Measurements from ENCODE around the gene OR2J3. TPM values are rescaled to one million over a fixed set of nuclear protein-coding genes. Genes with fewer than 3 reads are reported as not detected.
"Not testable (repeated sequence)": the region's sequence is repeated elsewhere in the genome, so short reads cannot be mapped to it uniquely, and the experiment has no call there.

Gene OR2J3
- total RNA-seq, 1 experiment from 2014 or later = not detected

GRCh38 chr6:29137724-29138123 lies 29.9 kb downstream of the OR2J3 start:
- Histone ChIP-seq H3K4me3 (no peak overlapping the region), H3K36me3 (no peaks in the 10 kb centered on the region), H3K9me3 (replicated peaks) (no peaks in the 10 kb centered on the region), H3K27ac (no peak overlapping the region), H3K27me3 (replicated peaks) (no peaks in the 10 kb centered on the region; the same call in 1 of the 2 replicates), H3K4me1 (replicated peaks) (no peaks in the 10 kb centered on the region)
- DNase-seq (ENCODE audit: low read depth in 1 of 2, low spot score in 2 of 2) = no peak

GRCh38 chr6:29141606-29142005 lies 33.7 kb downstream of the OR2J3 start:
- Histone ChIP-seq H3K4me1 (replicated peaks) (no peaks in the 10 kb centered on the region), H3K27me3 (replicated peaks) (no peaks in the 10 kb centered on the region; the same call in 1 of the 2 replicates), H3K27ac (no peak overlapping the region), H3K9me3 (replicated peaks) (no peaks in the 10 kb centered on the region), H3K36me3 (no peaks in the 10 kb centered on the region), H3K4me3 (no peak overlapping the region)
- no peak for DNase-seq (ENCODE audit: low read depth in 1 of 2, low spot score in 2 of 2)

- no peak overlapping the region for H3K4me3 ChIP-seq
- H3K27ac ChIP-seq = no peak overlapping the region
- H3K27me3 ChIP-seq (replicated peaks) = no peaks in the 10 kb centered on the region; the same call in 1 of the 2 replicates
- no peak for DNase-seq (ENCODE audit: low read depth in 1 of 2, low spot score in 2 of 2)
- H3K4me1 ChIP-seq (replicated peaks) = no peaks in the 10 kb centered on the region
- no peaks in the 10 kb centered on the region for H3K9me3 ChIP-seq (replicated peaks)
- no peaks in the 10 kb centered on the region for H3K36me3 ChIP-seq
Observed at GRCh38 chr6:29142309-29142708, 34.5 kb downstream of the OR2J3 start.

GRCh38 chr6:29146179-29146578 lies 38.3 kb downstream of the OR2J3 start:
- DNase-seq (ENCODE audit: low read depth in 1 of 2, low spot score in 2 of 2) = no peak

GRCh38 chr6:29147074-29147473 lies 39.2 kb downstream of the OR2J3 start:
- no peaks in the 10 kb centered on the region; the same call in 1 of the 2 replicates for H3K27me3 ChIP-seq (replicated peaks)
- H3K36me3 ChIP-seq = no peaks in the 10 kb centered on the region
- no peaks in the 10 kb centered on the region for H3K9me3 ChIP-seq (replicated peaks)
- H3K27ac ChIP-seq = no peak overlapping the region
- DNase-seq (ENCODE audit: low read depth in 1 of 2, low spot score in 2 of 2) = no peak
- H3K4me3 ChIP-seq = no peak overlapping the region
- H3K4me1 ChIP-seq (replicated peaks) = no peaks in the 10 kb centered on the region

More at GRCh38 chr6:29146179-29146578, 38.3 kb downstream of the OR2J3 start:
- Histone ChIP-seq H3K9me3 (replicated peaks) (no peaks in the 10 kb centered on the region), H3K36me3 (no peaks in the 10 kb centered on the region), H3K27me3 (replicated peaks) (no peaks in the 10 kb centered on the region; the same call in 1 of the 2 replicates), H3K4me1 (replicated peaks) (no peaks in the 10 kb centered on the region), H3K27ac (no peak overlapping the region), H3K4me3 (no peak overlapping the region)

- not testable (repeated sequence) for DNase-seq (ENCODE audit: low read depth in 1 of 2, low spot score in 2 of 2); H3K4me1 ChIP-seq (replicated peaks); H3K36me3 ChIP-seq; H3K9me3 ChIP-seq (replicated peaks); H3K27me3 ChIP-seq (replicated peaks); H3K4me3 ChIP-seq; H3K27ac ChIP-seq
Observed at GRCh38 chr6:29149444-29149843, 41.6 kb downstream of the OR2J3 start.

GRCh38 chr6:29153083-29153482 lies 45.2 kb downstream of the OR2J3 start:
- Histone ChIP-seq H3K36me3 (no peaks in the 10 kb centered on the region), H3K9me3 (replicated peaks) (no peaks in the 10 kb centered on the region), H3K4me3 (no peak overlapping the region), H3K4me1 (replicated peaks) (no peaks in the 10 kb centered on the region), H3K27ac (no peak overlapping the region), H3K27me3 (replicated peaks) (no peaks in the 10 kb centered on the region)
- DNase-seq (ENCODE audit: low read depth in 1 of 2, low spot score in 2 of 2) = no peak

- not testable (repeated sequence) for H3K36me3 ChIP-seq; H3K4me3 ChIP-seq; DNase-seq (ENCODE audit: low read depth in 1 of 2, low spot score in 2 of 2); H3K27ac ChIP-seq; H3K4me1 ChIP-seq (replicated peaks); H3K9me3 ChIP-seq (replicated peaks); H3K27me3 ChIP-seq (replicated peaks)
Observed at GRCh38 chr6:29155182-29155581, 47.3 kb downstream of the OR2J3 start.

GRCh38 chr6:29159922-29160321 lies 52.1 kb downstream of the OR2J3 start:
- H3K4me3 ChIP-seq; H3K27ac ChIP-seq; H3K36me3 ChIP-seq; H3K9me3 ChIP-seq (replicated peaks); H3K4me1 ChIP-seq (replicated peaks); H3K27me3 ChIP-seq (replicated peaks); DNase-seq (ENCODE audit: low read depth in 1 of 2, low spot score in 2 of 2): not testable (repeated sequence)

Other genes starting within 250 kb of the OR2J3 start
- gene TRIM27, start 184.1 kb upstream of the OR2J3 start, total RNA-seq (2014; rRNA removed; shearing (Covaris generic)) = 38.2 and 61.4 TPM in 2 replicates
- not detected in 2 replicates for gene ZNF311, start 102.7 kb upstream of the OR2J3 start, total RNA-seq (2014; rRNA removed; shearing (Covaris generic))
- not detected in 2 replicates for gene OR2W1, start 62.9 kb upstream of the OR2J3 start, total RNA-seq (2014; rRNA removed; shearing (Covaris generic))
- not detected in 2 replicates for gene OR2B3, start 20.7 kb upstream of the OR2J3 start, total RNA-seq (2014; rRNA removed; shearing (Covaris generic))
- not detected in 2 replicates for gene OR2J1, start 8.6 kb upstream of the OR2J3 start, total RNA-seq (2014; rRNA removed; shearing (Covaris generic))
- gene OR2J2, start 62.8 kb downstream of the OR2J3 start, total RNA-seq (2014; rRNA removed; shearing (Covaris generic)) = not detected in 2 replicates
- not detected in 2 replicates for gene OR14J1, start 193.6 kb downstream of the OR2J3 start, total RNA-seq (2014; rRNA removed; shearing (Covaris generic))

Data from SJSA1 (cell line).